Measurements from ENCODE around the gene PLXNA1.

Gene PLXNA1

GRCh38 chr3:126982471-126983175 lies at the start of gene PLXNA1:
Gene PLXNA1 (plus strand): TSS chr3:126983115. CDS start chr3:126988594, 5,479 bp downstream.
- TF ChIP-seq CTCF (IDR thresholded peaks at IDR 0.05) = peak; percentile 98

GRCh38 chr3:126934031-126934531 lies 48.8 kb upstream of the PLXNA1 start:
- no peak for TF ChIP-seq CTCF (IDR thresholded peaks at IDR 0.05)

- no peak for TF ChIP-seq CTCF (IDR thresholded peaks at IDR 0.05)
These were observed 47.9 kb upstream of the PLXNA1 start for GRCh38 chr3:126934991-126935390.

GRCh38 chr3:126935756-126936509 lies 47.0 kb upstream of the PLXNA1 start:
- TF ChIP-seq CTCF (IDR thresholded peaks at IDR 0.05) = no peak

GRCh38 chr3:126936853-126937425 lies 46.0 kb upstream of the PLXNA1 start:
- TF ChIP-seq CTCF (IDR thresholded peaks at IDR 0.05) = no peak

- TF ChIP-seq CTCF (IDR thresholded peaks at IDR 0.05) = no peak
These were observed 45.4 kb upstream of the PLXNA1 start for GRCh38 chr3:126937533-126937932.

- no peak for TF ChIP-seq CTCF (IDR thresholded peaks at IDR 0.05)
These were observed 44.9 kb upstream of the PLXNA1 start for GRCh38 chr3:126937973-126938372.

All from LNCAP (cell line).